Ishikawa (cell line): ENCODE data around the gene FADS2.
A peak's percentile ranks its signal among the peaks of the same experiment; 100 is the strongest.

Source experiments
- CEBPB ChIP-seq: IDR thresholded peaks from 2 replicates; pipeline ENCODE4 v1.6.1; 2012
- CREB1 ChIP-seq: IDR thresholded peaks from 2 replicates; pipeline ENCODE4 v1.6.1; 2012; ENCODE audit warnings: low read depth
- EGR1 ChIP-seq: IDR thresholded peaks from 2 replicates; pipeline ENCODE4 v1.6.1; 2012
- EP300 ChIP-seq: IDR thresholded peaks from 2 replicates; pipeline ENCODE4 v1.6.1; 2012; ENCODE audit warnings: borderline replicate concordance
- FOXM1 ChIP-seq: IDR thresholded peaks from 2 replicates; pipeline ENCODE4 v1.6.1; 2012; ENCODE audit warnings: low read depth, borderline replicate concordance
- MAX ChIP-seq: IDR thresholded peaks from 2 replicates; pipeline ENCODE4 v1.6.1; 2012
- NFIC ChIP-seq: IDR thresholded peaks from 2 replicates; pipeline ENCODE4 v1.6.1; 2012
- RAD21 ChIP-seq: IDR thresholded peaks from 2 replicates; pipeline ENCODE4 v1.6.1; 2012; ENCODE audit warnings: low read depth
- REST ChIP-seq: IDR thresholded peaks from 2 replicates; pipeline ENCODE4 v1.6.1; 2012; ENCODE audit warnings: low read depth, mild to moderate bottlenecking
- TAF1 ChIP-seq: IDR thresholded peaks from 2 replicates; pipeline ENCODE4 v1.6.1; 2012; ENCODE audit warnings: low read depth, mild to moderate bottlenecking
- TCF12 ChIP-seq: IDR thresholded peaks from 2 replicates; pipeline ENCODE4 v1.6.1; 2012; ENCODE audit warnings: low read depth
- TEAD4 ChIP-seq: IDR thresholded peaks from 2 replicates; pipeline ENCODE4 v1.6.1; 2012
- USF1 ChIP-seq: IDR thresholded peaks from 2 replicates; pipeline ENCODE4 v1.6.1; 2012
- YY1 ChIP-seq: IDR thresholded peaks from 2 replicates; pipeline ENCODE4 v1.6.1; 2012; ENCODE audit warnings: low read depth
- ZBTB7A ChIP-seq: IDR thresholded peaks from 2 replicates; pipeline ENCODE4 v1.6.1; 2012; ENCODE audit warnings: low read depth

The FADS2 gene

GRCh38 chr11:61826930-61827570, 1.1 kb upstream of the FADS2 start:
- TF ChIP-seq ZBTB7A (no peak), FOXM1 (no peak), EP300 (no peak), CREB1 (no peak), CEBPB (no peak), YY1 (no peak), TEAD4 (no peak), MAX (no peak), RAD21 (no peak), USF1 (no peak), EGR1 (no peak), TAF1 (no peak), NFIC (no peak), REST (no peak), TCF12 (no peak)

GRCh38 chr11:61828379-61828628, 204 bp downstream of the FADS2 start:
- no peak for TF ChIP-seq REST
- TF ChIP-seq EGR1: no peak
- TF ChIP-seq ZBTB7A: peak; percentile 18; the same call in 1 of the 2 replicates

GRCh38 chr11:61828629-61829407, 718 bp downstream of the FADS2 start:
- no peak for TF ChIP-seq EGR1
- no peak for TF ChIP-seq EP300
- TF ChIP-seq YY1: peak; percentile 81
- TF ChIP-seq REST: no peak
- TF ChIP-seq FOXM1: no peak
- TF ChIP-seq NFIC: no peak
- TF ChIP-seq TAF1: peak; percentile 57; the same call in 1 of the 2 replicates
- TF ChIP-seq TCF12: no peak
- no peak for TF ChIP-seq ZBTB7A
- TF ChIP-seq CEBPB: no peak
- no peak for TF ChIP-seq RAD21
- no peak for TF ChIP-seq USF1
- TF ChIP-seq CREB1: no peak
- TF ChIP-seq MAX: peak; percentile 12; the same call in 1 of the 2 replicates
- no peak for TF ChIP-seq TEAD4

- TF ChIP-seq FOXM1: no peak
- TF ChIP-seq CEBPB: no peak
- no peak for TF ChIP-seq TEAD4
- TF ChIP-seq TCF12: no peak
- no peak for TF ChIP-seq EP300
- TF ChIP-seq ZBTB7A: no peak
- no peak for TF ChIP-seq USF1
- no peak for TF ChIP-seq RAD21
- no peak for TF ChIP-seq CREB1
- no peak for TF ChIP-seq MAX
- TF ChIP-seq EGR1: no peak
- TF ChIP-seq REST: no peak
These were observed 1.7 kb downstream of the FADS2 start for GRCh38 chr11:61829806-61830205.
